Subcutaneous adipose tissue (tissue), 4 donors: ENCODE results near the gene PPP1R7. TPM values are rescaled to one million over a fixed set of nuclear protein-coding genes. Genes with fewer than 3 reads are reported as not detected.

Experiments
- total RNA-seq, 4 donors: library from RNA; depleted of rRNA; stranded (reverse); fragments of >200 nt; gene quantifications; one replicate each; pipeline ENCODE4 v1.1.0, GENCODE V29; 2016
- TF ChIP-seq, protein P1 (sequence below): fragments of 450-650 bp; IDR thresholded peaks from one replicate; pipeline ENCODE4 v1.5.1; 2016; ENCODE audit warnings: low read depth, mild to moderate bottlenecking, control low read depth, antibody characterized with exemption, moderate library complexity

The PPP1R7 gene
- total RNA-seq, 4 donors from 2014 or later = 38.8 to 48.1 (median 40.3) TPM

DNA sequence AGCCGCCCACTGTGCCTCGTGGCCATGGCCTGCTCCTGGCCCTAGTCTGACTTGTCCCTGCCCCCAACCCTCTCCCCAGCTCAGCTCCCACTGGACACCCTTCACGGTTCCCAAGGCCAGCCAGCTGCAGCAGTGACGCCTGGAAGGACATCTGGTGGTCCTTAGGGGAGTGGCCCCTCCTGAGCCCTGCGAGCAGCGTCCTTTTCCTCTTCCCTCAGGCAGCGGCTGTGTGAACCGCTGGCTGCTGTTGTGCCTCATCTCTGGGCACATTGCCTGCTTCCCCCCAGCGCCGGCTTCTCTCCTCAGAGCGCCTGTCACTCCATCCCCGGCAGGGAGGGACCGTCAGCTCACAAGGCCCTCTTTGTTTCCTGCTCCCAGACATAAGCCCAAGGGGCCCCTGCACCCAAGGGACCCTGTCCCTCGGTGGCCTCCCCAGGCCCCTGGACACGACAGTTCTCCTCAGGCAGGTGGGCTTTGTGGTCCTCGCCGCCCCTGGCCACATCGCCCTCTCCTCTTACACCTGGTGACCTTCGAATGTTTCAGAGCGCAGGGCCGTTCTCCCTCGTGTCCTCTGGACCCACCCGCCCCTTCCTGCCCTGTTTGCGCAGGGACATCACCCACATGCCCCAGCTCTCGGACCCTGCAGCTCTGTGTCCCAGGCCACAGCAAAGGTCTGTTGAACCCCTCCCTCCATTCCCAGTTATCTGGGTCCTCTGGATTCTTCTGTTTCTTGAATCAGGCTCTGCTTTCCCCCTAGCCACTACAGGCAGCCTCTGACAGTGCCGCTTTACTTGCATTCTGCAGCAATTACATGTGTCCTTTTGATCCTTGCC, 74.0 kb downstream of the PPP1R7 start:
- TF ChIP-seq, protein P1, sequence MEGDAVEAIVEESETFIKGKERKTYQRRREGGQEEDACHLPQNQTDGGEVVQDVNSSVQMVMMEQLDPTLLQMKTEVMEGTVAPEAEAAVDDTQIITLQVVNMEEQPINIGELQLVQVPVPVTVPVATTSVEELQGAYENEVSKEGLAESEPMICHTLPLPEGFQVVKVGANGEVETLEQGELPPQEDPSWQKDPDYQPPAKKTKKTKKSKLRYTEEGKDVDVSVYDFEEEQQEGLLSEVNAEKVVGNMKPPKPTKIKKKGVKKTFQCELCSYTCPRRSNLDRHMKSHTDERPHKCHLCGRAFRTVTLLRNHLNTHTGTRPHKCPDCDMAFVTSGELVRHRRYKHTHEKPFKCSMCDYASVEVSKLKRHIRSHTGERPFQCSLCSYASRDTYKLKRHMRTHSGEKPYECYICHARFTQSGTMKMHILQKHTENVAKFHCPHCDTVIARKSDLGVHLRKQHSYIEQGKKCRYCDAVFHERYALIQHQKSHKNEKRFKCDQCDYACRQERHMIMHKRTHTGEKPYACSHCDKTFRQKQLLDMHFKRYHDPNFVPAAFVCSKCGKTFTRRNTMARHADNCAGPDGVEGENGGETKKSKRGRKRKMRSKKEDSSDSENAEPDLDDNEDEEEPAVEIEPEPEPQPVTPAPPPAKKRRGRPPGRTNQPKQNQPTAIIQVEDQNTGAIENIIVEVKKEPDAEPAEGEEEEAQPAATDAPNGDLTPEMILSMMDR = no peak

DNA sequence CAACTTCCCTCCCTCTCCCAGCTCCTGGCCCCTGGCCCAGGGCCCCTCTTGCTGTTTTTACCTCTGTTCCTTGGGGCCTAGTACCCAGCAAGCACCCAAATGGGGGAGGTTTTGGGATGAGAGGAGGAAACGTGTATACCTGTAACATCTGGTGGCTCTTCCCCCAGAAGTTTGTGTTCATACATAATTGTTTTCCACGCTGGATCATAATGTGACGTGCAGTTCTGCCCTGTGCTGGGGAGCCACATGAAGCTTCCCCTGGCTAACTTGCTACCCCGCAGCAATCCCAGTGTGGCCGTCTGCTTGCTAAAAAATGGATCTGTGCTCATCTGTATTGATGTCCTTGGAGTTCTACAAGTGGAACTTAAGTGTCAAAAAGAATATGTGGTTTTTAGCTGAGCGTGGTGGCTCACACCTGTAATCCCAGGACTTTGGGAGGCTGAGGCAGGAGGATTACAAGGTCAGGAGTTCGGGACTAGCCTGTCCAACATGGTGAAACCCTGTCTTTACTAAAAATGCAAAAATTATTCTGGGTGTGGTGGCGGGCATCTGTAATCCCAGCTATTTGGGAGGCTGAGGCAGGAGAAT, 74.7 kb downstream of the PPP1R7 start:
- TF ChIP-seq, protein P1 = no peak

DNA sequence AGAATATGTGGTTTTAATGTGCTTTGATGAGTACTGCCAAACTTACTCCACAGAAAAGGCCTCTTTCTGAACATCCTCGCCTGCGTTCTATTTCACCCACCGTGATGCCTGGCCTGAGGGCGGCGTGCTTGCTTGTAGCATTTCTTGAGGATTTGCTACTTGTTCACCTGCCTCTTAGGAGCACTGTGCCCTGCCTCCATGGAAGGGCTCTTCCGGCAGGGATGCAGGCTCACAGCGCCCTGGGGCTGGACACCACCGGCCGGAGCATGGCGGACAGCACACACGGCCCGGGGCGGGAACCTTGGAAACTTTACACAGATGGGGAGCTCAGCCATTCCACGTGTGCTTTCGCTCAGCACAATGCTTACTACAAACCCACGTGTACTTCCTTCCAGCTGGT, 75.3 kb downstream of the PPP1R7 start:
- TF ChIP-seq, protein P1 = no peak

DNA sequence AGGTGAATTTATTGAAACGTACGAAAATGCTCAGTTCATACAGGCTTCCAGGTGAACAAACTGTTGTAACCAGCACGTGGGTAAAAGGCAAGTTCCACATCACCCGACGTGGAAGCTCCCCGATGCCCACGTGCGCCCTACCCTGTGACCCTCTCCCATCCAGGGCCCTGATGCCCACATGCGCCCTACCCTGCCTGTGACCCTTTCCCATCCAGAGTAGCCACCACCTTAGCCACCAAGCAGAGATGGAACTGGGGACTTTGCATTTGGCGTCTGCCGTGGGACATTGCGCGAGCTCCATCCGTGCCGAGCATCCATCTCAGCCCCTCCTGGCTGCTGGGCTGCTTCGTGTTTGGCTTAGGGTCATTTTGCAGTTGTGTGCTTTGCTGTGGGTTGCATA, 75.7 kb downstream of the PPP1R7 start:
- TF ChIP-seq, protein P1 = no peak

DNA sequence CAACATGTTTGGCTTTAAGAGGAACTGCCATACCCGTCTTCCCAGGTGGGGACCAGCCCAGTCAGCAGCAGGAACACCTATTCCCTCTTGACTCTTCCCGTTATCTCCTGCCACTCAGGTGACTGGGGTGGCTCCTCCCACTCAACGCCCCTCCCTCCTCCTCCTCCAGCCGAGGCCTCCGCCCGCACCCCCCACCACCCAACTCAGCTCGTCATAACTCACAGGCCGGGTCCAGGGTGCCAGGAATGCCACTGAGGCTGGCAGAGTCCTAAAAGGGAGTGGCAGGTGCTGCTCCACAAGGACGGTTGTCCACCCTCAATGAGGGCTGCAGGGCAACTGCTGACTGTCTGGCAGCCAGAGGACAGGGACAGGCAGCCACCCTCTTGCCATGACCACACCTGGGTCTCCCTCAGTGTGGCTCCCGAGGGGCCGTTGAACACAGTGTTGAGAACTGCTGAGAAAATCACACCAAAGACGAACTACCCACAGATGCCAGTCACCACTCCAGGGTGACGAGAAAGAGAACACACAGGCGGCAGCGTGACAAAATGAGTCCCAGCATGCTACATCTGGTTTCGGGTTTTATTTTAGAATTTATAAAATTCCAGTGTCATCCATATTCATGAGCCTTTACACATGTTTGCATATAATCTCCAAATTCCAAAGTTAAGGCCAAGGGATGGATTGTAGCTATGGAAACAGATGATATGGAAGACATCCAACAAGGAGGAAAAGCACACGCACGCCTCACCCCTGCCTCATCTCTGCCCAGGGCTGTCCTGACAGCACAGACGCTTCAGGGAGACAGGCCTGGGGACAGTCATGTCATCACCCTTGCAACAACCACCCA, 76.7 kb downstream of the PPP1R7 start:
- TF ChIP-seq, protein P1 = no peak

DNA sequence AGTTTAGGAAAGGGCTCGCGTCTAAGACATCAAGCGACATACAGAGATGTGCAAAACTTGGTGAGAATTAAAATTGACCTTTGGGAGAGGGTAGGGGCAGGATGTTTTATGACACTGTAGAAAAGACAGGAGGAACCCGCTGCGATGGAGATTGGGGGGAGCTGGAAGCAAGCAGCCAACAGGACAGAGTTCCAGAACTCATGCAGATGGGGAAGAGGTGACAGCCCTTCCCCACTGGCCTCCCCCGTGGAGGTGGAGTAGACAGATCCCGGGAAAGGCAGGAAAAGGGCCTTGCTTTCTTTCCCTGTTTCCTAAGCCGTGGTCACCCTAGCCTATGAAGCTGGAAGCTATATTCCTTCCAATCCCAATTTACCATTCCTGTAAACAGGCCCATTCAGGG, 77.3 kb downstream of the PPP1R7 start:
- TF ChIP-seq, protein P1 = no peak
